GM21360 (cell line): ENCODE data around the gene COMMD9.

Source experiments
- ATAC-seq: cut with Tn5 transposase; IDR thresholded peaks from one replicate; pipeline ENCODE4 v1.9.1; 2021; ENCODE audit warnings: mild to moderate bottlenecking, moderate library complexity; ENCODE audit not compliant: unreplicated experiment

COMMD9 gene

GRCh38 chr11:36227044-36227443, 62.2 kb downstream of the COMMD9 start:
- no peak for ATAC-seq

DNA sequence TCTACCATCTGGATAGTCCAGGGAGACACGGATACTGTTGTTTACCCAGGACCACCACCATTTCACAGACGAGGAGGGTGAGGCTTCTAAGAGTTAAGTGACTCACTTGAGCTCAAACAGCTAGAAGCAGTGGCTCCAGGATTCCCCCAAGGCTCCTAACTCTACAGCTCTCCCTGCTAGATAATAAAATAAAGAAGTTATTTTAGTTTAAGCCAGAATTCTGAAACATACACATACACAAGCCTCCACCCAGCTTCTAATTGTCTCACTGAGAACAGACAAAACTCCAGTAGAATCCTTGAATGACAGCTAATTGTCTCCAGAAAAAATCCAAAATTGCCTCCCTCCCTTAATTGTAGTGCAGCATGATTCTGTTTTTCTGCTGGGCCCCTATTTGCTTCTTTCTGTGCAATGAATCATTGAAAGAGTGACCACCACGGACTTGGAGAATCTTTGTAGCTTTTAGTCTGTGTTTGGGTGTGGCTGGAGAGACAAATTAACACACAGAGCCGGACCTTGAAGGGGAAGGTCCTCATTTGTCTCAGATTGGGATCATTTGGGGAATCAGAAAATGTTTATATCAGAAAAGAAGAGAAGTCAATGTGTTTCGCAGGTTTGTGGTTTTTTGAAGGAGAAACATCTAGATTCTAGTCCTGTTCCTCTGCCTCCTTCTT, 64.9 kb downstream of the COMMD9 start:
- no peak for ATAC-seq

- ATAC-seq, result no peak
Observed at GRCh38 chr11:36222831-36223635, 66.2 kb downstream of the COMMD9 start.
